CD4-positive, alpha-beta T cell treated with Interleukin-21 for 1 hour (primary cell): ENCODE data around the gene CALHM5.

Source experiments
- DNase-seq: peaks from one replicate; pipeline ENCODE4 v3.0.0-alpha.2; 2020

Gene CALHM5

GRCh38 chr6:116512111-116512559 lies 696 bp downstream of the CALHM5 start:
- no peak for DNase-seq

- DNase-seq: no peak
Measured at GRCh38 chr6:116512734-116513133, 1.3 kb downstream of the CALHM5 start.

- DNase-seq: no peak
Measured at GRCh38 chr6:116513224-116513875, 1.9 kb downstream of the CALHM5 start.

- no peak for DNase-seq
Measured at GRCh38 chr6:116514111-116514510, 2.7 kb downstream of the CALHM5 start.

GRCh38 chr6:116515141-116515540 lies 3.7 kb downstream of the CALHM5 start:
- DNase-seq: no peak

GRCh38 chr6:116518621-116519368 lies 7.4 kb downstream of the CALHM5 start:
- no peak for DNase-seq

GRCh38 chr6:116522896-116523295 lies 11.5 kb downstream of the CALHM5 start:
- no peak for DNase-seq

GRCh38 chr6:116524236-116524635 lies 12.8 kb downstream of the CALHM5 start:
- DNase-seq: no peak

GRCh38 chr6:116528133-116528532 lies 16.7 kb downstream of the CALHM5 start:
- DNase-seq: no peak

GRCh38 chr6:116528780-116529179 lies 17.3 kb downstream of the CALHM5 start:
- no peak for DNase-seq

GRCh38 chr6:116529466-116530290 lies 18.2 kb downstream of the CALHM5 start:
- no peak for DNase-seq

- DNase-seq: no peak
Measured at GRCh38 chr6:116530436-116530835, 19.0 kb downstream of the CALHM5 start.

- DNase-seq: peak; percentile 69
Measured at GRCh38 chr6:116531675-116532570, 20.5 kb downstream of the CALHM5 start.

GRCh38 chr6:116533233-116533957 lies 22.0 kb downstream of the CALHM5 start:
- DNase-seq: no peak

GRCh38 chr6:116535109-116535508 lies 23.7 kb downstream of the CALHM5 start:
- no peak for DNase-seq

GRCh38 chr6:116536216-116536621 lies 24.8 kb downstream of the CALHM5 start:
- DNase-seq: peak; percentile 68

GRCh38 chr6:116542426-116542825 lies 31.0 kb downstream of the CALHM5 start:
- DNase-seq: no peak

GRCh38 chr6:116543149-116543548 lies 31.7 kb downstream of the CALHM5 start:
- DNase-seq: no peak

- DNase-seq: no peak
Measured at GRCh38 chr6:116545651-116546050, 34.2 kb downstream of the CALHM5 start, which contains the start of gene TRAPPC3L. Gene TRAPPC3L, minus strand, starts transcription at chr6:116545684. Its CDS starts 170 bp downstream, at chr6:116545514.

- no peak for DNase-seq
Measured at GRCh38 chr6:116547358-116547757, 35.9 kb downstream of the CALHM5 start.

- DNase-seq: no peak
Measured at GRCh38 chr6:116550796-116551195, 39.4 kb downstream of the CALHM5 start.

- no peak for DNase-seq
Measured at GRCh38 chr6:116553451-116553850, 42.0 kb downstream of the CALHM5 start, which contains the start of gene CALHM4. Gene CALHM4, plus strand, starts transcription at chr6:116553751. Its CDS starts 43 bp downstream, at chr6:116553794.
